Erythroblast (primary cell): ENCODE data around the gene DNAI7.

ENCODE experiments used
- GATA1 ChIP-seq: IDR thresholded peaks from 2 replicates; pipeline ENCODE4 v1.6.1; 2011; ENCODE audit warnings: low read depth, mild to moderate bottlenecking, control low read depth, low read length, moderate library complexity
- POLR2A ChIP-seq: IDR thresholded peaks from 2 replicates; pipeline ENCODE4 v1.6.1; 2011; ENCODE audit warnings: mild to moderate bottlenecking, low read length

- TF ChIP-seq POLR2A (no peak), GATA1 (no peak)
These were observed 120.8 kb downstream of the DNAI7 start for GRCh38 chr12:25074113-25074512.
